ENCODE measurements around the gene HNRNPC. TPM values are rescaled to one million over a fixed set of nuclear protein-coding genes. Genes with fewer than 3 reads are reported as not detected.
"Not testable (repeated sequence)": the region's sequence is repeated elsewhere in the genome, so short reads cannot be mapped to it uniquely, and the experiment has no call there.

The HNRNPC gene
- total RNA-seq, 1 donor from 2014 or later, result 541 TPM

DNA sequence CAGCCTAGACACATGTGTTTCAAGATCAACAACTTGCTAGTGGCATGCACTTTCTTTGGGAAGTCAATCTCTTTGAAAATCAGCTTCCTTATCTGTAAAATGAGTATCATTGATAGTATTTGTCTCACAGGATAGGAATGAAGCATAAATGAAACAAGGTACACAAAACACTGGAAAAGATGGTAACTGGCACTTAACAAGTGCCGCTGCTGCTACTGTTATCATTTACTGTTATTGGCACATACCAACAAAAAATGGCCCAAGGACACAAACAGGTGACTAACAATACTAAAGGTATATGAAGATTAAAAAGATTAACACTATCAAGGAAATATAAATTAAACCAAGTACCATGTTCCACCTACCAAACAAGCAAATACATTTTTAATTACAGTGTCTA lies 20.9 kb downstream of the HNRNPC start:
- no peak for DNase-seq (ENCODE audit: low read depth)

DNA sequence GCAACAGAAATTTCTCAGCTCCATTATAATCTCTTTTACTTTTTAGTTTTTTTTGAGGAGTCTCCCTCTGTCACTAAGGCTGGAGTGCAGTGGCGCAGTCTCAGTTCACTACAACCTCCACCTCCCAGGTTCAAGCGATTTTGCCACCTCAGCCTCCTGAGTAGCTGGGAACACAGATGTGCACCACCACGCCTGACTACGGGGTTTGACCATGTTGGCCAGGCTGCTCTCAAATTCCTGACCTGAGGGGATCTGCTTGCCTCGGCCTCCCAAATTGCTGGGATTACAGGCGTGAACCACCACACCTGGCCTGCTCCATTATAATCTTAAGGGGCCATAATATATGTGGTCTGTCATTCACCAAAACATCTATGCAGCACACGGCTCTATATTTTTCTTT lies 23.4 kb downstream of the HNRNPC start:
- DNase-seq (ENCODE audit: low read depth), result no peak

- no peak for DNase-seq (ENCODE audit: low read depth)
Measured at GRCh38 chr14:21244544-21244943, 24.7 kb downstream of the HNRNPC start.

DNA sequence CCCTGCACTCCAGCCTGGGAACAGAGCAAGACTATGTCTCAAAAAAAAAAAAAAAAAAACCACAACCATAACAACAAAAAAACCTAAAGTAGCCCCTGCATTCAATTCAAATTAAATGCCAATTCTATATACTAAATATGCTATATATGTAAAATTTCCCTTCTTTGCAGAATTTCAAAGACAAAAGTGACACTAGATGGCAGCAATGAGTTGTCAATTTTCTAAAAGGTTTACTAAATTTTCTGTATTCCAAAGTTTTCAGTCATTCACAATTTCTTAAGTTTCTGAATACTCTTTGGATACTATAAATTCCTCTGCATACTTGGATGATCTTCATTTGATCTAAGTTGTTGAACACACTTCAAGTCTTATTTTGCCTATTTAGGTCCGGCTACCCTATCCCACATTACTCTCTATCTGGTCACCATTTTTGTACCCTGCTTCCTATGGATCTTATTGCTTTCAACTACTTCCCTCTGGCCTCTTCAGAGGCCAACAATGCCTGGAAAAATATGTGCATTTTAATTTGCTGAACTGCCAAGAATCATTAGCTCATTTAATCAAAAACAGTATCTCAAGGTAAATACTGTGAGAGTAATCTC lies 27.9 kb downstream of the HNRNPC start:
- DNase-seq (ENCODE audit: low read depth), result no peak

DNA sequence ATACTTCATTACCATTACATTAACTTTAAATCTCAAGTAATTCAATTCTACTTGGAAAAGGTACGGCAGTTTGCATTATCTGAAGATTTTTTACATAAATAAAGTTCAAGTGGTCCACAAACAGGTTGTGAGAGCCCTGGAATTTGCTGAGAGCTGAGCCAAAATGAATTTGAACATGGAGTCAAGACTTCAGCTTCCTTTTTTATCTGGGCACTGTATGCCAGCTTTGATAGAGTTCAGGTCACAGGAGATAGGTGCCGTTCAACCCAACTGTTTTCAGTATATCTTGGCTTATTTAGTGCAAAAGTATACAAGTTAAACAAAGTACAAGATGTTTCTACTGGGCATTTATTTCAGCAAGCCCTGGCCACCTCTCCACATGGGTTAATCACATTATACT lies 28.8 kb downstream of the HNRNPC start:
- no peak for DNase-seq (ENCODE audit: low read depth)

DNA sequence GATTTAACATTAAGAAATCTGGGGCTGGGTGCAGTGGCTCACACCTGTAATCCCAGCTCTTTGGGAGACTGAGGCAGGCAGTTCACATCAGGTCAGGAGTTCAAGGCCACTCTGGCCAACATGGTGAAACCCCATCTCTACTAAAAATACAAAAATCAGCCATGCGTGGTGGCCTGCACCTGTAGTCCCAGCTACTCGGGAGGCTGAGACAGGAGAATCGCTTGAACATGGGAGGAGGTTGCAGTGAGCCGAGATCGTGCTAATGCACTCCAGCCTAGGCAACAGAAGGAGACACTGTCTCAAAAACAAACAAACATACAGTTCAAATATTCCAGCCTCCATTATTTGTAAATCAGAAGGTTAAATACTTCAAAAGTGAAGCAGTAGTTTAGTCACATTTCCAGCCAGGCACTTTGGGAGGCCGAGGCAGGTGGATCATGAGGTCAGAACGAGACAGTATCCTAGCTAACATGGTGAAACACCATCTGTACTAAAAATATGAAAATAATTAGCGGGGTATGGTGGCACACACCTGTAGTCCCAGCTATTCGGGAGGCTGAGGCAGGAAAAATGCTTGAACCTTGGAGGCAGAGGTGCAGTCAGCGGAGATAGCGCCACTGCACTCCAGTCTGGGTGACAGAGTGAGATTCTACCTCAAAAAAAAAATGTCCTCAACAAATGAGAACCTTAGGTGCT lies 30.3 kb downstream of the HNRNPC start:
- no peak for DNase-seq (ENCODE audit: low read depth)

DNA sequence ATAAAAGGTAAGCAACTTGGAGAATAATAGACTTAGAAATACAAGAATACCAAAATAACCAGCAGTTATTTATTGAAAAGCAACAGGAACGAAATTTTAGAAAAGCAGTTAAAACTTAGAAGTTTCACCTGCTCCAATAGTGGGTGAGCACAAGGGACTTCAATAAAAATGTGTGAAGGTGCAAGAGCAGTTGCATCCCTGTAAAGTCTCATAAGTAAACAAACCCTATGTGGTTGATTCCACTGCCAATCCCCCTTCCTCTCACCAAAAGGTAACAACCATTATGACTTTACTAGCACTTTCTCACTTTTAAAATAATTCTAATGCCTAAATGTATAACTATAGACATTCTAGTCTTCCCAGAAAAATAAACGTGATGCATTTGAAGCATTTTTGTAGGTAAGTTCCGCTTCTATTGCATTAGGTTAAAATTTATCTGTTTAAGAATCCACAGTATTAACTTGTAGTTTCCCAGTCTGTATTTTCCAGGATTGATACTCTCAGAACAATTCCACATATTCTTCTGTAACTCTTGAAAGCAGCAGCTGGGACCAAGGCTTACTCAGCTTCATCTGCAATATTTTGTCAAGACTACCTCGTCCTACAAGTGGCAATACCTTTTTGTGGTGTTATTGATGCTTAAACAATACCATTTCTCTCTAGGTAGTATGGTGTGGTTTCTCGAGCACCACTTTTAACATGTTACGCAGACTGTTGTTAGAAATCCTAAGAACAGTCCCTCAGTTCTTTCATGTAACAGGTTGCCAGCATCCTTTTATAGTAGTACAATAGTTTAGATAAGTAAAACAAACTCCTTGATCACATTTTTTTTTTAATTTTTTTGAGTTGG lies 32.1 kb downstream of the HNRNPC start:
- no peak for DNase-seq (ENCODE audit: low read depth)

- no peak for DNase-seq (ENCODE audit: low read depth)
Measured at GRCh38 chr14:21234112-21234511, 35.1 kb downstream of the HNRNPC start.

- DNase-seq (ENCODE audit: low read depth), result no peak
Measured at GRCh38 chr14:21233457-21234076, 35.7 kb downstream of the HNRNPC start.

GRCh38 chr14:21231020-21231652 lies 38.1 kb downstream of the HNRNPC start:
- no peak for DNase-seq (ENCODE audit: low read depth)

- DNase-seq (ENCODE audit: low read depth), result no peak
Measured at GRCh38 chr14:21229821-21230220, 39.4 kb downstream of the HNRNPC start.

DNA sequence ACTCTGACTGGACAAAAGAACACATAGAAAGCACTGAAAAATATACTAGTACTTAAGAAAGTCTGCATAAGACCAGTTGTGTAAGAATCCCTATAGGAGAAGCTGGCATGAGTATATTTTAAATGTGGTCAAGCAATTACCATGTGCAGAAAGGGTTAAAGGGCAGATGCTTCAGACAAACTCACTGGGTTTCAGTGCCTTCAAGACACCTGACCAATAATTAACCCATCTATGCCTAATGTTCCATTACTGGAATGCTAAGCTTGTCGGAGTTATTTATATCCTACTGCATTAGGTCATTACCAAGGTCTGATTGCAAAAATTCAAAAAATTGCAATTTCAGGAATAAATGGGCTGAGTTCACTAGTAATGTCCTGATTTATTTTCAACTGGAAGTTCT lies 41.3 kb downstream of the HNRNPC start:
- no peak for DNase-seq (ENCODE audit: low read depth)

DNA sequence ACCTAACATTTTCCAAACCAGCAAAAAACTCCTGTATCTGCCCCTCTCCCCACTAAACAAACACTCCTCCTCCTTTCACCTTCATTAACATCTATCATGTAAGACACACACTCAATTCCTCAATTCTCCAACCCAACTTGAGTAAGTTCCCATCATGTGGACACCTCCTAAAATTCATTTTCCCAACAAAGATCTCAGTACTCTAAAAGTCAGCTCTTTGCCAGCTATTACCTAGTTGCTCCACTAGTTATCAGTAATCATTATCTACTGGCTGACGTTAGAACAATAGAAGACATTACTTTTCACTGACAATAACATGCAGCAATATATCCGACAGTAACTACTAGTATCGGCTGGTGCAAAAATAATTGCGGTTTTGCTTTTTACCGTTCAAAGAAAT lies 42.1 kb downstream of the HNRNPC start:
- DNase-seq (ENCODE audit: low read depth), result no peak

GRCh38 chr14:21226467-21226866 lies 42.8 kb downstream of the HNRNPC start:
- no peak for DNase-seq (ENCODE audit: low read depth)

GRCh38 chr14:21225164-21225563 lies 44.1 kb downstream of the HNRNPC start:
- DNase-seq (ENCODE audit: low read depth), result not testable (repeated sequence)

- DNase-seq (ENCODE audit: low read depth), result no peak
Measured at GRCh38 chr14:21220874-21221477, 48.3 kb downstream of the HNRNPC start.

- no peak for DNase-seq (ENCODE audit: low read depth)
Measured at GRCh38 chr14:21219561-21220111, 49.6 kb downstream of the HNRNPC start.

DNA sequence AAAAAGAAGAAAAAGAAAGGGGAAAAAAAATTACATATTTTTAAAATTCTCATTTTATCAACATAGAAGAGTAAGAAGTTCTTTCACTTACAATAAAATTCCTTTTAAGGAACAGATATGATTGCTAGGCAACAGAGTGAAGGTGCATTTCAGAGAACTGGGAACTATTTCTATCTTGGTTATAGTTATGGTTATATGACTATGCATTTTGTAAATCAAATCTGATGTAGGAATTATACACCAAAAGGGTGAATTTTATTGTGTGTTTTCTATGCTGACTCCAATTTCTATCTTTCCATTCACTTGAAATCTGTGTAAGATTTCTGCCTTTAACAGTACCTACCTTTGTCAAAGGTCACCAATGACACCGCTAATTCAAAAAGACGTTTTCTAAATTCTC lies 50.1 kb downstream of the HNRNPC start:
- no peak for DNase-seq (ENCODE audit: low read depth)

DNA sequence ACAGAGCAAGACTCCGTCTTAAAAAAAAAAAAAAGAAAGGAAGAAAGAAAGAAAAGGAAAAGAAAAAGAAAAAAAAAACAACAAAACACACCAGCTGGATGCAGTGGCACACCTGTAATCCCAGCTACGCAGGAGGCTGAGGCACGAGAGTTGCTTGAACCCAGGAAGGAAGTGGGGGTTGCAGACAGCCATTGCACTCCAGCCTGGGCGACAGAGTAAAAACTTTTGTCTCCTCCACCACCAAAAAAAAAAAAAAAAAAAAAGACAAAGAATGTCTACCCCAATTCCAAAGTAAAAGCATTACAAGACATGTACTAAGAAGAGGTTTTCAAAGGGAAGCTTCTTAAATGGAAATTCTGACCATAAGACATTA lies 53.4 kb downstream of the HNRNPC start:
- no peak for DNase-seq (ENCODE audit: low read depth)

DNA sequence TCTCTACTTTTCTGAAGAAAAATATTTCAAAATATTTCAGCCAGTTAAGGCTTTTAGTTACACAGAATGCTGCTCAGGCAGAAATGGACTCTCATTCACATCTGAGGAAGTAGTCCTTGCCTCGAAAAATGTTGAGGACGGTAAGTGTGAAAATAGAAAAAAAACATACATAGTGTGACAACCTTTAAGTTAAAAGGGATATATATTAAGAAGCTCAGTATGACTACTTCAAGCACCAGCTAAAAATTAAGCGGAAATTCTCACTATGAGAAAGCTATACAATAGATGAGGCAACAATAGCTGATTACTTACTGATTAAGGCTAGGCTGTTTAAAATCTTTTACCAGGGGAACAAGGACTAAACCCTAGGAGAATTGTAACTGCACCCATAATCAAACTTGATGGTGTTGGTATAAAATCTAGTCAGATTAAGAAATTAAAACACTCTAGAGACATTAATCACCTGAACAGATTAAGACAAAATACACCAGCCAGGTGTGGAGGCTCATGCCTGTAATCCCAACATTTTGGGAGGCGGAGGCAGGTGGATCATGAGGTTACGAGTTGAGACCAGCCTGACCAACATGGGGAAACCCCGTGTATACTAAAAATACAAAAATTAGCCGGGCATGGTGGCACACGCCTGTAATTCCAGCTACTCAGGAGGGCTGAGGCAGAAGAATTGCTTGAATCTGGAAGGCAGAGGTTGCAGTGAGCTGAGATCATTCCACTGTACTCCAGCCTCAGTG lies 53.9 kb downstream of the HNRNPC start:
- no peak for DNase-seq (ENCODE audit: low read depth)

All from myocyte (in vitro differentiated cells).